Measurements from ENCODE around the gene C5orf46. TPM values are rescaled to one million over a fixed set of nuclear protein-coding genes. Genes with fewer than 3 reads are reported as not detected.

Gene C5orf46
- polyA plus RNA-seq, 3 donors: not detected

DNA sequence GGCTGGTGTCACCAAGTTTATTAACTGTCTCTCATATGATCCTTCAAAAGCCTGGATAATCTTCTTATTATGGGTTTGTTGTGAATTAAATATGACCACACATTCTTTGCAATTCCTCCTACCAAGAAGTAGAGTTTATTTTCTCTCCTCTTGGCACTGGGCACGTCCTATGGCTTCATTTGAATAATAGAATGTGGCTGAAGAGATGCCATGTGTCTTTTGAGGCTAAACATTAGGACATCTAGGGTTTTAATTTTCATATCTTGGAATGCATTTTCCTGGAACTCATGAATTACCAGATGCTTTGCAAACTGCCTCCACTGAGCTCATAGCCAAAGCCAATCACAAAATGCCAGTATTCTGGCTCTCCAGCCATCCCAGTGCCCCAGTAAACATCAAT lies 47.8 kb downstream of the C5orf46 start:
- no peak for DNase-seq

DNA sequence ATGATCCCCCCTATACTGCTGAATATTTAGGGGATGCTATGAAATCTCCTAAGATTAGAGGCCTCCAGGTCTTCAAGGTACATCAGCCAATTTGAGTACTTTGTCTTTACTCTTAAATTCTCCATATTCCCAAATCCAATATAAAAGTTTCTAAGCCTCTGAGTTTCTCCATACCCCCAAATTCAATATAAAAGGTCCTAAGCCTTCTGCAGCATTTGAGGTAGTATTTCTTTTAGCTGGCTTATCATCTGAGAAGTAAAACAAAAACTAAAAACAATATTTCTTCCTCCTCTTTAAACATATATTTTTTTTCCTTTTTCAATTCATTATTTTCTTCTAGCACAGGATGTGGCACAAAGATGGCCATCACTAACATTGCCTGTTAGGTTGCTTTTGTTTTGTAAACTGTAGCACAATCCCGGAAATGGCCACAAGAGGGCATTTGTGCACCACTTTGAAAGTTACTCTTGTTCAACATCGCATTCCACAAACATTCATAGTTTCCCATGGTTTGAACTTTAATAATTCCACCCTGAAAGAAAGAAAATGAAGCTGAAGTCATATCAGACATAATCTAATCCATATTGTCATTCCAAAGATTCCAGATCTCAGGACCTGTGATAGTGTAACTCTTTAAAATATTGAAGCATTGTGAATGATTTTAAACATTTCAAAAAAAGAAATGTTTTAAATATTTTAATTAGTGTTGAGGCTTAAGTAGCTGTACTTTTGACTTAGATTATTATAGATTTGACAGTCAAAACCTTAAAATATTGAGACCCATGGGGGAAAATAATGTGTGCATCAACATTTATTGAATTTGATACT lies 48.8 kb downstream of the C5orf46 start:
- peak; percentile 51 for DNase-seq

DNA sequence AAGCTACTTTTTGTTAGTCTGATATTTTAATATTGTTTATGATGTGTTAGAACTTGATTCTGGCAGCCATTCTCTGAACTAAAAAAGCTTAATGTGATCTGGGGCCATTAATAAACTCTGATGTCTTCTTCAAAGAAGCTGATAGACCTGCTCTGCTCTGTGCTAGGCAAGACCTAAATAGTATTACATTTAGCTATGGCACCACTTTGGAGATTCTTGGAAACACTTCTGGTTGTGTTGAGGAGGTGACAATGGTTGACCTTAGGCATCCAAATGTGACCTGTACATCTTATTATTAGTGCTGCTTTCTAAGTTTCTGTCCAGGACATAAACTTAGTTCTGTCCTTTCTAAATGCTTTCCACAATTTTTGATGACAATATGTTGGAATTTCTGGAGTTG lies 49.5 kb downstream of the C5orf46 start:
- no peak for DNase-seq

DNA sequence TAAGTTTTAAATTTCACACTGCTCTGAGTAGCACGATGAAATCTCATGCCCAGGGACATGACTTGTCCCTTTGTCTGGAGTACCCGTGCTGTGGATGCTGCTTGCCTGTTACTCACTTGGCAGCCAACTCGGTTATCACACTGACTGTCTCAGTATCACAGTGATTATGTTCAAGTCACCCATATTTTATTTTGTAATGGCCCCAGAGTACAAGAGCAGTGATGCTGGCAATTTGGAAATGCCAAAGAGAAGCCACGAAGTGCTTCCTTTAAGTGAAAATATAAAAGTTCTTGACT lies 50.6 kb downstream of the C5orf46 start:
- DNase-seq: no peak

DNA sequence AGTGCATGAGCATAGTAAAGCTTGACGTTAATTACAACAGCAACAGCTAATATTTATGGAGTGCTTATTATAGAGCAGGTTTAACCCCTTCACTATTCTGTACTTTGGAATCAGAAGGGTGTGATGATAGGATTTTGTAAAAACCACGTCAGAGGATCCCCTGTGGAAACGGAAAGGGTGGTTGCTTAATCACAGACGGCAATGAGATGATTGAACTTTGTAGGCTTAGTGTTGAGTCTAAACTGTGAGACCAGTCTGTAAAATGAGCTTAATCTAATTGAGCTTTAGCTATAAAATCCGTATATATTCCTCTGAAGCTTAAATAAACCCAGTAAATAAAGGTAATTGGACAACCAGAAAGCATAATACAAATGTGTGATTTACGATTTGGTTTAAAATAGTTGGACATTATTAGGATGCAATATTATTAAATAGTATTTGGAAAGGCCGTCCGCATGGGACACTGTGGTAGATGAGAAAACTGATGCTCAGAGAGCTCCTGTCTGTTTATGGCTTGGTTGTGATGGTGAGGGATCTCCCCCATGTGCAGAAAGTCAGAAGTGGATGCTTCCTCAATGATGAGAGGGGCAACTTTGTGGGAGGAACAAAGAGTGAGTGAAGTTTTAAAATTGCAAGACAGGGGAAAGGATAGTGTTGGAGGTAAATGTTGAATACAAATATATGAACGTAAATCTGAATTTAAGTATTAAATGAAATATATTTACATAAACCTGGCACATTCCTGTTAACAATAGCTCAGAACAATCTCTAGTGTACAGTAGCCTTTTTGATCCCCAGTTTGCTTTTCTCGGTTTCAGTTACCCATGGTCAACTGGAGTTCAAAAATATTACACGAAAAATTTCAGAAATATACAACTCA lies 51.2 kb downstream of the C5orf46 start:
- DNase-seq: no peak

DNA sequence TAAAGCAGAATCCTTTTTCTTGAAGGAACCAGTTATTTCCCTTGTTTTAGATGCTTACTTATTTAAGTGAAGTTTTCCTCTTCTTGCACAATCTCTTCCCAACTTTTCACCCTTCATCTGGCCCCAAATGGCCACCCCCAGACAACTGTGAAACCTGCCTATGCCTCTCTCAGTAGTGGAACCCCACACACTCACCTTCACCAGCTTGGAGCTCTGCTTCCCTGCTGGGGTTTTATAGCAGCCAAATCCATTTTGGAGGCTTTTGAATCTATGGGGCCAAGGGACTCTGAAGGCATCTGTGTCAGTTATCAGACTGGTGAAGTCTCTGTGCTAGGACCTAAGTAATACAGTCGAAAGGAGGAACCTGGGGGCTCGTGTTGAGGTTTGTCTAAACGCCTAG lies 52.0 kb downstream of the C5orf46 start:
- DNase-seq: no peak

DNA sequence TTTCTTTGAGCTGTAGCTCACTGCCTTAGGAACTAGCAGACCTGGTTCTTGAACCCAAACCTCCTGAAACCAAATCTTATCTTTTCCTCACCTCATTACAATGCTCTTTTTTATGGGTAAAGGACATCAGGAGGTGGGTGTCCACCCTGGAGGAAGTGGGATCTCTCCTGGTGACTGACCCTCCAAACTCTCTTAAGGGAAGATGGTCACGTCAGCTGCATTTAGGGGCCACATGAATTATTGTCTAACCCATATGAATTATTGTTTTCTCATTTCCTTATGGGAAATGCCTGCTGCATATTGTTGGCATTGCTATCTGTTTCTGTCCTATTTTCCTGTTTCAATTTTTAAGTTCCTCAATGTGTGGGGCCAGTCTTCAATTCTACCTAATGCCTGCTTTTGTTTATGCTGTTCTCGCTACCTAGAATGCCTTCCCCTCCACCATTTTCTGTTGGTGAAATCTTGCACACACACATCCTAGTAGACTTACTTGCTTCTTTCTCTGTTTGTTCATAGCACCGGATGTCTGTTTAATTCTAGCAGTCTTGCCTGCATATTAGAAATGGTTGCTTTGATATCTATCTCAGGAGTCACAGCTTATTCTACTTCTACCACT lies 52.9 kb downstream of the C5orf46 start:
- DNase-seq: no peak

DNA sequence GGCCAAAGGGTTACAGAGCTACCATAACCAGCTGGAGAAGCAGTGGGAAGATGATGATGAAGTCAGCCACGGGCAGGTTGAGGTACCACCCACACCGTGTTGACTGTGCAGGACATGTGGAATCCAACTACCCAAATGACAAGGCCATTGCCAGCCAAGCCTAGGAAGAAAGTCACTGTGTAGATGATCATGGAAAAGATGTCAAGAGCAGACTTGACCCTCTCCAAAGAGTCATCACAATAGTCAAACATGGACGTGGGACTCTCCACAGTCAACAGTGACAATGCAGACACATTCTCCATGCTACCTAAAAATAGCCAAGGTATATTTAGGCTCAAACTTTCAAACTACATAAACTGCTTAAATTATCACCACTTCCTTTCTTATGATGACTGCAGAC lies 54.0 kb downstream of the C5orf46 start:
- no peak for DNase-seq

DNA sequence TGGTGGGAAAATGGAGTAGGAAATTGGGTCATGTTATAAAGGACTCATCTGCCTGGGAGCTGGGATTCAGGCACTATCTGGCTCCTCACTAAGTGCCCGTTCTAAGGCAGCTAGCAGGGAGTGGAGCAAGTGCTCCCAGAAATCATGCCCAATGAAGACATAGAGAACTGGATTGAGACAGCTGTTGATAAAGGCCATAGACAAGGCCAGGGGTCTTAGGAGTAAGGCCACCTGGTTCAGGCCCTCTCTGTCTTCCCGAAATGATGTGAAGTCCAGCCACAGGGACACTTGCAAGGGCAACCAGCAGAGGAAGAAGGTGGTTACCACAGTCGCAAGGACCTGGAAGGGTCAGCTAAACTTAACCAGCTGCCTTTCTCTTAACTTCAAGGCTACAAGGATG lies 54.8 kb downstream of the C5orf46 start:
- no peak for DNase-seq

DNA sequence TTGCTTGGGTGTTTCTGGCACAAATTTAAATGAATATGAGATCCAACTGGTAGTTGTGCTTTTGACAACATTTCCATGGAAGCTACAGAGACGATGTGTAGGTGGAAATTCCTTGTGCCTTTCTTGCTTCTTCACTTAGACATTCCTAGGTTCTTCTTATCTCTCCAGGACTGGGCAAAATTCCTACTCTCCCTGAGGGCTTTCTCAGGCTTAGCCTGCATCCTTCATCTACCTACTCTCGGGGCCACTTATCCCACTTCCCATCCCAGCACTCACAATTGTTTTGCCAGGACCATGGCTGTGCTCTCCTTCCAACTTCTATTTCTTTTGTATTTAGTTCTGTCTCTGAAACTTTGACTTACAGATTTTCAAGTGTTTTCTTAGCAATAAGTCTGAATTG lies 57.1 kb downstream of the C5orf46 start:
- DNase-seq: no peak

DNA sequence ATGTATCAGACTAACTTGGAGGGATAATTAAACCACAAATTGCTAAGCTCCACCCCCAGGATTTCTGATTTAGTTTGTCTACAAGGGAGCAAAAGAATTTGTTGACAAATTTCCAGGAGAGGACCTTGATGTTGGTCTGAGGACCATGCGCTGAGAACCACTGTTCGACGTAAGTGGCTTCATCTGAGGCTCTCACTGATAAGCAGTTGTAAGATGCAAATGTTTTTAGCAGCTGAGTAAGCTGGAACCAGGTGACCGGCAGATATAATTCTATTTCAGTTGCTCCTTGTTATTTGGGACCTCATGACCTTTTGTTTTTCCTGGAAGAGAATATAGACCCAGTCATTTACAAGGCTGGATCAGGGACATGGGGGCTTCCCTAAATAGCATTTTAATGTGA lies 60.7 kb downstream of the C5orf46 start:
- DNase-seq: no peak

DNA sequence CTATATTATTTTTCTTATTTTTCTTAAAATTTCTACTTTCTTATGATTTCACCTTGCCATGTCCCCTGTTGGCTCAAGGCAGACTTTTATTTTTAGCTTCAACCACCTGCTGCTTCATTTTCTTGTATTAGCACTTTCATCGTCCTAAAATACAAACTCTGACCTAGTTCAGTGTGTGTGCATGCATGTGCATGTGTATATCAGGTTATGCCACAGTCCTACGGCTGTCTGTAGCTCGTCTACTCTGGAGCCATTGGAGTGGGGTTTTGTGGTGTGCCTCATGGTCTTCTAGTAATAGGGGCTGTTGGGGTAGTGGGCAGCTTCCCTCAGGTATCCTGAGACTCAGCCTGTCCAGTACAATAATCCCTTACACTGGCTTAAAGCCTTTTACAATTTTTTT lies 61.5 kb downstream of the C5orf46 start:
- no peak for DNase-seq

DNA sequence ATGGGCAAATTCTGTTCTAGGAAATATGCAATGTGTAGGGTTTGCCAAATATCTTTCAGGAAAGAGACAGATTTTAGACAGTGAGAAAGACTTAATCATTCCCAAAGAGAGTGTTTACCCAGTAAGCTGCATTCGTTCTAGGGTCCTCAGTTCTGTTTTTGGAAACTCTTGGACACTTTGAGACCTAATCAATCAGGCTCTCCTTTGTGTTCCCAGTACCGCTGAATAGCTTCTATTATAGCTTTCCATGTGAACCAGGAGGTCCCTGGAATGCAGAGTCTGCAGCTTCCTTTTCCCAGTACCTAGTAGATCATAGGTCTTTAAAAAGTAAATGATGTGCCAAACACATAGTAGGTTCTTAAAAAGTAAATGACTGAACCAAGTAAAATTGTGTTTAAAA lies 63.5 kb downstream of the C5orf46 start:
- no peak for DNase-seq

Other genes starting within 250 kb of the C5orf46 start
- 1 to 10 TPM; 4.5 to 5.0 (median 4.9) TPM for gene JAKMIP2, start 123.8 kb downstream of the C5orf46 start, polyA plus RNA-seq (ENCODE audit: insufficient read length in 3 of 3)
- 10 to 100 TPM; 45.8 to 55.1 (median 50.5) TPM for gene SPINK1, start 74.9 kb downstream of the C5orf46 start, polyA plus RNA-seq (ENCODE audit: insufficient read length in 3 of 3)
- under 1 TPM in 2 of 3 donors, not detected in 1; 0.48 to 0.95 TPM for gene SCGB3A2, start 27.8 kb downstream of the C5orf46 start, polyA plus RNA-seq (ENCODE audit: insufficient read length in 3 of 3)
- under 1 TPM; 0.42 to 0.47 (median 0.43) TPM for gene SPINK5, start 157.4 kb upstream of the C5orf46 start, polyA plus RNA-seq (ENCODE audit: insufficient read length in 3 of 3)